GM19397 (cell line): ENCODE data around the gene BSDC1.
A peak's percentile ranks its signal among the peaks of the same experiment; 100 is the strongest.

Source experiments
- ATAC-seq: cut with Tn5 transposase; IDR thresholded peaks from one replicate; pipeline ENCODE4 v1.9.1; 2021; ENCODE audit warnings: mild to moderate bottlenecking, moderate library complexity; ENCODE audit not compliant: unreplicated experiment

The BSDC1 gene

DNA sequence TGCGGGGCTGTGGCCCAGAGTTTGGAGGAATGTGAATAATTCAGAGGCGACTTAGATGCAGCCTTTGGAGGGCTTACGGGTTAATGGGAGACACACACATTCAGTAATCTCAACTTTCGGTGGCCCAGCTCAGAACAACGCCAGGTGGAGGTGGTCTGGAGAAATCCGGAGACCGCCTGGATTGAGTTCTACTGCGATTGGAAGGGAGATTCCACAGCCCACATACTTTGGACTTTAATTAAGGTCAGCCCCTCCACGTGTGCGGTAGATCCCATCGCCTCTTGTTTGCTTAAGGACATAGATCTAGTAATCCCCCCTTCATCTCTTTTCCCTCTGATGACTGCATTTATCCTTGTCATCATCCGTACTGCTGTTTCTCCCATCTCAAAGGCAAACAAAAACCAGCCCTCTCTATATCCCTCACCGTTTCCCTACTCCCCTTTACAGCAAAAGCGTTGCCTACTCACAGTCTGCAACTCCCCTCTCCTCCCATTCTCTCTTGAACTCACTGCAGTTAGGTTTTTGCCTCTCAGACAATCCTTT lies 720 bp upstream of the BSDC1 start:
- no peak for ATAC-seq

DNA sequence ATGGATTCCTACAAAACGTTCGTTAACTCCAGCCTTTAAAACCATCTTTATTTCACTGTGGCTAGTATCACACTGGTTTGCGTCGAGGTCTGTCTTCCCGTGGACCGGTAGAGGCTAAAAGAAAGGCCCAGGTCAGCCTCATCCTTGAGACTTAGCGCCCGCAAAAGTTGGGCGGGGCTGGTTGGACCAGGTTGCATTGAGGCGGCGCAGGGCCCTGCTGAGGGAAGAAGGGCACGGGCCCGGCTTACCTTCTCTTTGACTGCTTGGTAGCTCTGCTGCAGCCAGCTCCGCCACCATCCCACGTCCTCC lies 455 bp downstream of the BSDC1 start:
- ATAC-seq, result peak; percentile 14

DNA sequence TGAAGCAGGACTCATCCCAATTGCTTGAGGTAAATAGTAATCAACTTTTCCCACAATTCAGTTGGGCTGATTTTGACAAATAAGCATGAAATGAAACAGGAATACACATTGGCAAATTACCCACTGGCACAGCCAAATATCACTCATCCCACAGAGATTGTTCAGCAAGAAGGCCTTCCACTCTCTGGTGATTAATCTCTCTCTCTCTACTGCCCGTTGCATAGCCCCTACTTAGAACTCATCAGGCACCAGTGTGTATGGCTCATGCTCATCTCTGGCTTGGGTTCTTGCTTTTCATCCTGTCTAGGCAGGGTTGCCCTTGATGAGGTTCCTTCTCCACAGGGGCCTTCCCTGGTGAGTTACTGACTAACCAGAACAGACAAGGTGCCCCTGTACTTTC lies 1.1 kb downstream of the BSDC1 start:
- no peak for ATAC-seq

DNA sequence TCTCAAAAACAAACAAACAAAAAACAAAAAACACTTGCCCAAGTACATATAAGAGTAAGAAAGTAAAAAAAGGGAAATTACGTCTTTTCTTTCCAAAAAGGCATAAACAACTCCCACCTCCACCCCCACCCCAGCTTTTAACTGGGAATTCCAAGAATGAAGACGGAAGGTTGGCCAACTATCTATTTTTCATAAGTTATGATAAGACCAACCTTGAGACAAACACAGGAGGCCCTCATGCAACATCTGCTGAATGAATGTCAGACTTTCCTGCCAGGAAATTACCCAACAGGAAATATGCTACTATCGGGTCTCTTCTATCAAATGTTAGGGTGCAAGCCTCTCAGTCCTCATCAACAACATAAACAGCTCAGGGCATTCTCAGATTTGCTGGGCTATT lies 1.9 kb downstream of the BSDC1 start:
- no peak for ATAC-seq

DNA sequence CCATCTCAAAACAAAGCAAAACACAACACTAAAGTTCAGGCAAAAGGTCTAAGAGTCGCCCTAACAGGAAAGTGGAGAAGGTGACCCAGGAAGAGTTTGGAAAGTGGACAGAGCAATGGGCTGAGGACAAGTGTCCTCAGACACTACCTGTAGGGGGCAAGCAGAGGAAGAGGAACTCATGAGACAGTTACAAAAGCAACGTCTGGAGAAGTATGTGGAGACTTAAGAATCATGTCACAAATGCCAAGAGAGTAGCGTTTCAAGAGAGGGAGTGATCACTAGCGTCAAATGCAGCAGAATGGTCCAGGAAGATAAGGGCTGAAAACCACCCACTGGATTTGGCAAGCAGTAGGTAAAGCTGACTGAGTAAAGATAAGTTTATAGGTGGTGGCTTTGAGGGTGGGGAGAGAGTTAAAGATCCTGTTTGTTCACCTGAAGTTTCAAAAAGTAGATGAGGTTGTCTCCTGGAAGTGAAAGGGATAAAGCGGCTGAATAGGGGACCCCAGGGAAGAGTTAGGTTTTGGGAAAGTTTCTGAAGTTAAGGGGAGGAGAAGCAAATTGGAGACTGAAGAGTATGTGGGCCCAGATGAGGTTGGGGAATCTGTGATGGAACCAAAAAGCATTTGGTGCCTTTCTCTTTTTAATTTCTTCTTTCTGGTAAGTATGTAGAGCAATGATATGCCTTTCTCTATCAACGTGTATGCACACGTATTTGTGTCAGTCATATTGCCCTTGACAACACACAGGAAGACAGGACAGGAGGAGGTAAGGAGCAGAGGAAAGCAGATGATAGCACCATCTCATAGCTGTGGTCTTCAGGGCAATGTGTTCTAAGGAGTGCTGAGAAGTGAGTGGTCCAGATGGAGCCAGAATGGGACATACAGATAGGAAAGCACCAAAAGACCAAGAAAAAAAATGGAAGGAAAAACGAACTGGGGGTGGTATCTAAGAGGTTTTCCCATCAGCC lies 3.1 kb downstream of the BSDC1 start:
- no peak for ATAC-seq

DNA sequence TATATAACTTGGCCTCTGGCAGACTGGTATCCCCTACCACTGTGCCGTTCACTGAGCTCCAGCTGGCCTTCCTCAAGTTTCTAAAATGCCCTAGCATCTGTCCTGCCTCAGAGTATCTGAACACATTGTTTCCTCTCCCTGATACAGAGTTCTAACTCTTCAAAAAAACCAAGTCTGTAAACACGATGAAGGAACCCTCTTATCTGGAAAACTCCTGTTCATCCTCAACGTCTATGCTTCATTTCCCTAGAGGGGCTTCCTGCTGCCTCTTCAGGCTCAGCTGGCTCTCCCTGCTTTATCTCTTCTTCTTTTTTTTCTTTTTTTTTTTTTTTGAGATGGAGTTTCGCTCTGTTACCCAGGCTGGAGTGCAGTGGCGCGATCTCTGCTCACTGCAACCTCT lies 5.6 kb downstream of the BSDC1 start:
- no peak for ATAC-seq

DNA sequence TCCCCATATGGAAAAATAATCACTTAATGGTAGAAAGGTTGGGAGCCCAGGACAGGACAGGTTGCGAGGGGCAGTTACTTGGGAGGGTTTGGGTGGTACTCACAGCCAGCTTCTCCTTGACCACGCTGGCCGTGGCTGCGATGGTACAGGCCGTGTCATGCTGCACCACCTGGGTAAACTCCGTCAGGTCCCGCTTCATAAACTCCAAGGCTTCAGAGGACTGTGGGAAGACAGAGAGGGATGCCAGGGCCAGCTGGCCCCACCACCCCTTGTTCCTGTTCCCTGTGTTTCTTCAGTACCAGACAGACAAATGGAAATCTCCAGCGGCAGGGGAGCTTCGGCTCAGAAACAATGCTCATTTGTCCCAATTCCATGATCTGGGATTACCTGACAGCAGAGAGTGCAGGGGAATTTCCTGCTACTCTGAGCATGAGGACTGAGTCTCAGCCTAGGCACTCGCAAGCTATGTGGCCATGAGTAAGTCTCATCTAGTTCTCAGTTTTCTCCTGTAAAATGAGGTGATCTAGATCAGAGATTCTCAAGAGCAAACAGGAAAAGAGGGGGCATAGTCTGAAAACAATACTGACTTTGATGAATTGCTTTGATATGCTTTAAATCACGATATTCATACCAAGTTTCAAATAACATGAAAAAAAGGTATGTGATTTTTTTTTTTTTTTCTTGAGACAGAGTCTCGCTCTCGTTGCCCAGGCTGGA lies 7.4 kb downstream of the BSDC1 start:
- ATAC-seq, result no peak

DNA sequence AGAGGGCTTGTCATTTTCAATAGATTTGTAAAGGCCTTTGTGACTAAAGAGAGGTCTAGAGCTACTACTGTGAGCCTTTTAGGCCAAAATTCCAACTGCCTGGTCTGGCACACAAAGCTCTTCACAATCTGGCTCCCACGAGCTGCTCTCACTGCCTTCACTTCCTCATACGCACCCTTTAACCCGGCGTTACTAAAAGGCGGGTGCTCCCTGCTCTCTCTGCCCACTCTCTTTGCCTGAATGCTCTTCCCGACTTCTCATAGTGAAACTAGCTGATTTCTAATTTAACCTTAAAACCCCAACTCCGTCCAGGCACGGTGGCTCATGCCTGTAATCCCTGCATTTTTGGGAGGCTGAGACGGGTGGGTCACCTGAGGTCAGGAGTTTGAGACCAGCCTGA lies 14.2 kb downstream of the BSDC1 start:
- ATAC-seq, result no peak

DNA sequence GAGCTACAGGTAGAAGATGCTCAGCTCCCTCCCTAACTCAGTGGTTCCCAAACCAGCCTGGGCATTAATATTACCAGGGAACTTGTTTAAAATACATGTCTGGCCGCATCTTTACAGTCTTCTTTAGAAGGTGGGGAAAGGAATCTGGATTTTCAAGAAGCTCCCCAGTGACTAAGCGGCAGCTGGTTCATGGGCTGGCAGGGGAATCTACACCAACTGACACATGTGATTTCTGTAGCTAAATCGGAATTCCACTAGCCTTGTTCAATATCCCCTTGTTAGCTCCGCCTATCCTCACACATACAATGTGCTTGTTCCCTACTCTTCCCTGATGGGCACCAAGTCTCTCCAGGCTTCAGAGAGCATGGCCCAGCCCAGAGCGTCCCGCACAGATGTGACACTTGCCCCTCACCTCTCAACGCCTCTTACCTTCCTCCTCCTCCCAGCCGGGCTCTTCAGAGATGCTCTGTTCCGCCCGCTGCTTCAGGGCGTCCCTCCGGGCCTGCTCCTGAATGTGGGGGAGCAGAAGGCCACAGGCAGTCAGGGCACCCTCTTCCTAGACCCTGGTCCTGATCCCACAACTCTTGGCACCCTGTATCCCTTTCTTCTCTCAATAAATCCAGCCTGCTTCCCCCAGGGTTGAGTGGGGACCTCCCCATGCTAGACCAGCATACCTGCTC lies 16.6 kb downstream of the BSDC1 start:
- no peak for ATAC-seq

DNA sequence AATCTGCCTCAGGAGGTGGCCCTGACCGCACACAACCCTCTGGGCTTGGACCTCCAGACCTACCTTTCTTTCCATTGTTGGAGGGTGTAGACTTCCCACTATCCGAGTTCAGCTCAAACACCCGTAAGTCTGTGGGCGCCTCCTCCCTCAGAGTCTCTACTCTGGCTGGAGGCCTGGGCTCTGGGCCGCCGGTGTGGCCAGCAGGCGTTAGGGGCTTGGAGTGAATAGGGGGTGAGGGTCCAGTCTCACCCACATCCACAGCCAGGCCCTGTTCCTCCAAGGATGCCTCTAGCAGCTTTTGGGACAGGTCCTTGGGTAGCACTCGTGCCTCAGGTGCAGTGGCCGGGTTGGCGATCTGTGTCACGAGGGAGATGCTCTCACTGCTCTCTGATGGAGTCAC lies 18.0 kb downstream of the BSDC1 start:
- no peak for ATAC-seq

DNA sequence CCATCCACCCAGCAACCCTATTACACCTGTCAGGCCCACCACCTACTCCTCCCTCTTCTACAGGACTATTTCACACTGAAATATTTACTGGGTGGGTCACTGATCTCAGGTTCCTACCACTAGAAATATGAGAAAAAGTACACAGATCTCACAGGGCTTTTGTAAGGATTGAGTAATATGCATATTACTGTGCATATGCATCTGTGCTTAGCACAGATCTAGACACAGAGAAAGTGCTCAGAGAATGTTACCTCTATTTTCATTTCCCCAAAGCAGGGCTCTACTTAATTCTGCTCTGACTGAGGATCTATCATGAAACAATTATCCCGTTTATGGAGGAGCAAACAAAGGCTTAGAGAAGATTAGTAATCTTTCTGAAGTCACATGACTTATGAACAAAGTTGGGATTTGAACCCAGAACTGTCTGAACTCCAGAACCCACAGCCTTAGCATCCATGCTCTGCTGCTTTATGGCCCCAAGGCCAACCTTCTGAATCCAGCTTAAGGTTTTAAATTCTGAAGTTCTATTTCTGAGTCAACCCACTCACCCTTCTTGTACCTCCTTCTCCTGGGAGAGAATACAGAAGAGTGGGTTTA lies 20.1 kb downstream of the BSDC1 start:
- no peak for ATAC-seq

DNA sequence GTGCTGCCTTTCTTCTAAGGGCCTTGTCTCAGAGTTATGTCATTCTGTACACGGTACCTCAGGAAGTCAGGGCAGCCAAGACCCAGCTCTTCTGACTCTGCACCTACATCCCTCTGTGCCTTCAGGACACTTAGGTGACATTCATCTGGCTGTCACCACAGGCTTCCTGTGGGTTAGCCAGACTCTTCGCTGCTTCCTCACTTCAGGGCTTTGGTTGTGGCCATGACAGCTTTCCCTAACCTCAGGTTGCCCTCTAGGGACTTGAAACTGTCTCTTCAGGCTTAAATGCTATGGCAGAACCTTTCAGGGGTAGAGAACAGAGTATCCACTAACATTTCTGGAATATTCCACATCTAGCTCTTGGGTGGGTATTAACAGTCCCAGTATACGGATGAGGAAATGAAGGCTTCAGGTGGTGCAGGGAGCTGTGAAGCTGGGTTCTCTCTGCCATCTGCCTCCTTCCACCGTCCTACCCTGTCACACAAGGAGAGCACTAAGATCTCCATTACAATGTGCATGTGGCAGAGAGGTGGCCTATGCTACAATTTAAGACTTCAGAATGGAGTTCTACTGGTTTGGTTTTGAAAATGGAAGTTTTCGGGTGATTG lies 22.0 kb downstream of the BSDC1 start:
- ATAC-seq, result no peak

DNA sequence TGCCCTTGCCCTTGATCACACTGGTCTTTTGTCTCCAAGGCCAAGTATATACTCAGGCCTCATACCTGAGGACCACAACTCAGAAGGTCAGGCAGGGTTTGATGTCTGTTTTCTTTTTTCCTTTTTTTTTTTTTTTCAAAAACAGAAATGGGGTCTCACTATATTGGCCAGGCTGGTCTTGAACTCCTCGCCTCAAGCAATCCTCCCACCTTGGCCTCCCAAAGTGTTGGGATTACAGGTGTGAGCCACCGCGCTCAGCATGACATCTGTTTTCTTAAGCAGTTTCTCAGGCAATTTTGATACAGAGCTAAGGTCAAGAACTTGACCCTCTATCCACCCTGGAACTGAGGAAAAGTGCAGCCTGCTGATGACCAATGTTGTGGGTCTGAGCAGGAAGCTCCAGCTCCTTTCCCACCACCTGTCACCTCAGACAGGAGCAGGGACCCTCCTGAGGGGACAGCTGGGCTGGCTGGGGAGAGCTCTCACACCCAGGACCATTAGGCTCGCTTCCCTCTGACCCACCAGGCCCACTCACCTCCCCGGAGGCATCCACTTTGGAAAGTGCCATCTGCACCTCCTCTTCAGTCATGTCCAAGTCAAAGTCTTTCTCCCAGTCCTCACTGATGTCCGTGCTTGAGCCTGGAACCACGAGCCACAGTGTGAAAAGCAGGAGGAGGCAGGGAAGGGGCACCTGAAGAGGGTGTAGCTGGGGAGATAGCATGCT lies 26.2 kb downstream of the BSDC1 start:
- ATAC-seq, result no peak

DNA sequence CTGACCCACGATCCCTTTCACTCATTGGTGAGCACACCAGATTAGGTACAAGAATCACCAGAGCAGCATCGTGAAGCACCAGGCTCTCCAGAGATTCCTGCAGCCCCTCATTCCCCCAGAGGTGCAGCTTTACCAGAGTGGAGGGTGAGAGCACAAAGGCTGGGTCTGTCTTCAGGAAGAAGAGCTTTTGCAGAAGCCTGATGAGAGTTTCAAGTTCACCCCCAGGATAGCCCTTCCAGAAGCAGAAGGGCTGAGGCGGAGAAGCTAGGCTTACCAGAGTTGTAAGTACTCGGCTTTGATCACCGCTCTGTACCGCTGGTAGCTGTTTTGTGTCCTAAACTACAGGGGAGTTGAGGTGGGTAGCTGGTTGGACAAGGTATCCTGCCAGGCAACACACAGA lies 28.8 kb downstream of the BSDC1 start:
- no peak for ATAC-seq

DNA sequence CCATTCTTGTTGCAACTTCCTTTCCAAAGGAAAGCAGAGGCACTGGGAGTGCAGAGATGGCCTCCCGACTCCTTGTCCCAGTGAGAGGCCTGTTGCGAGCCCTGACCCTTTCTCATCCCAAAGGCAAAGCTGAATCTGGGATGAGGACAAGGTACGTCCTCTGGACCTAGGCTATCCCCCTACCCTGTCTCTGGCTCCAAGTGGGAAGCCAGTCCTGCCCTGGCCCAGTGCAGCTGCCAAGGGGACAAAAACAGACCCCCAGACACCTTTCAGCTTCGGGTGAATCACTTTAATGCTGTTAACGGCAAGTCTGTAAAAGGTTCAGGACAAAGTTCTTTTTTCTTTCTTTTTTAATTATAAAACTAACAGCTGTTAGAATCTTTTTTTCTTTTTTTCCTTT lies 29.4 kb downstream of the BSDC1 start:
- ATAC-seq, result no peak

DNA sequence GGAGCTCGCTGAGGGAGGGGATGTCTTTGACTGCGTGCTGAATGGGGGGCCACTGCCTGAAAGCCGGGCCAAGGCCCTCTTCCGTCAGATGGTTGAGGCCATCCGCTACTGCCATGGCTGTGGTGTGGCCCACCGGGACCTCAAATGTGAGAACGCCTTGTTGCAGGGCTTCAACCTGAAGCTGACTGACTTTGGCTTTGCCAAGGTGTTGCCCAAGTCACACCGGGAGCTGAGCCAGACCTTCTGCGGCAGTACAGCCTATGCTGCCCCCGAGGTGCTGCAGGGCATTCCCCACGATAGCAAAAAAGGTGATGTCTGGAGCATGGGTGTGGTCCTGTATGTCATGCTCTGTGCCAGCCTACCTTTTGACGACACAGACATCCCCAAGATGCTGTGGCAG lies 30.5 kb downstream of the BSDC1 start:
- ATAC-seq, result no peak

DNA sequence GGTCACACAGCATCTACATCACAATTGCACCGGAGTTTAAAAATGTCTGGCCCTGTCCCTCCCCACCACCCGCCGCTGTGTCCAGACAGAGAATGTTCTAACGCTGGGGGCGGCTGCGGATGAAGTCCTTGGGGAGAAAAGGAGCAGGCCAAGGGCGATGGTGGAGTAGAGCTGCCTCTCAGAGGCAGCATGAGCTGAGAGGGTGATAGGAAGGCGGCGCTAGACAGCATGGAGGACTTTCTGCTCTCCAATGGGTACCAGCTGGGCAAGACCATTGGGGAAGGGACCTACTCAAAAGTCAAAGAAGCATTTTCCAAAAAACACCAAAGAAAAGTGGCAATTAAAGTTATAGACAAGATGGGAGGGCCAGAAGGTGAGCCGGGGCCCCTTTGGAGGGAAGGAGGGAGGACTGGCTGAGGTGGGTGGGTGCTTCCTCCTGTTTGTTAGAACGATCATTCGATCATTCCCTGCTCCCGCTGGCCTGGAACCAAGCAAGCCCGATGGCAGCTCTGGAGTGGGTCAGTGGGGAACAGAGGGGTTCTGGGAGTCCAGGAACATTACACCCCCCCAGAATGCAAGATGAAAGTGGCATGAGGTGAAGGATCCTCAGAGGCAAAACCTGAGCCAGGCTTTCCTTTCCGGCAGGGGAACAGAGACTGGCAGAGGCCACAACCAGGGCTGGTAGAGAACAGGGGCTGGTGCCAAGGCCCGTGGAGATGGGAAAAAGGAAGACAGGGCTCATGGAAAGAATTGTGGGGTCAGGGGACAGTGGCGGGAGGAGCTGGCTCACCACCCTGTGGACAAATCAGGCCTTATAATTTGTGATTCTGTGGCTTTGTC lies 31.5 kb downstream of the BSDC1 start, which contains the start of the genes FAM229A and TSSK3:
Gene FAM229A, minus strand, starts transcription at position 12 of the 840 bp plus-strand sequence. CDS start 394 bp downstream, outside the sequence.
Gene TSSK3, plus strand, starts transcription at position 66 of the 840 bp plus-strand sequence. Its CDS starts 163 bp downstream, at position 229.
- ATAC-seq, result no peak

DNA sequence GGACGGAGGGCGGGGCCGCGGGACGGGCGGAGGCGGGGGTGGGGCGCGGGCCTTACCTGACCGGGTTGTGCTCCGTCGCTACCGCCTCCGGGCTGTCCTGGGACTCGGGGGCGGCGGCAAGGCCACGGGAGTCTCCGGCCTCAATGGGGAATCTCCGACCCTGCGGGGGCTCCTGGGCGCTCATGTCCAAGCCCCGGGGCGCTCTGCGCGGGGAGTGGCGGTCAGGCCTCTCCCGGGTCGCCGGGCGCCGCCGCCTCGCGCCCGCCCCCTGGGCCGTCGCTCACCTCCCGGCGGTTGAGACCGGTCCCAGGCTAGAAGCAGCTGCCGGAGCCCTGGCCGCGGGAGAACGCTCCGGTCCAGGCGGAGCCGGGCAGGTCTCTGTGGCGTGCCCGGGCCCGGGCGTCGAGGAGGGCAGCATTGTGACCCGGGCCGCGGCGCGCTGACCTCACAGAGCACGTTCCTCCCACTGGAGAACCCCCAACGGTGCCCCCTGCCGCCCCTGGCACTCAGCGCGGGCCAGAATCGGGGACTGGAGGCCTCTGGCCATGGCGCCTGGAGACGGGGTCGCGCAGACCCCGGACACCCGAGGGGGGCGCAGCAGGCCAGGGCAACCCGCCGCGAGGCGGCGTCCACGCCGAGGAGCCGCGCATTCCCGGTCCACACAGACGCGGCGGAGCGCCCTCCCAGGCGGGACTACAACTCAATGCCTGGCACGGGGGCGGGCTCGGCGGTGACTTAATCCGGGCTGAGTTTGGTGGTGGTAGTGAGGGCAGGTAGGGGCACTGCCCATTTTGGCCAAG lies 32.4 kb downstream of the BSDC1 start:
- ATAC-seq, result no peak
